Measurements from ENCODE around the gene MAPKAPK2. TPM values are rescaled to one million over a fixed set of nuclear protein-coding genes. Genes with fewer than 3 reads are reported as not detected.

The MAPKAPK2 gene
- total RNA-seq, 1 donor from 2014 or later, result 56.3 TPM

GRCh38 chr1:206678490-206678889 lies 6.2 kb upstream of the MAPKAPK2 start:
- DNase-seq (ENCODE audit: low spot score) (no peak), ATAC-seq (no peak)
- intact Hi-C loops (cut with DNase I), result no loop called here

GRCh38 chr1:206679738-206680211 lies 4.9 kb upstream of the MAPKAPK2 start:
- ATAC-seq (no peak), DNase-seq (ENCODE audit: low spot score) (no peak)
- intact Hi-C loops (cut with DNase I), result no loop called here

- ATAC-seq (no peak), DNase-seq (ENCODE audit: low spot score) (no peak)
- intact Hi-C loops (cut with DNase I), result no loop called here
Measured at GRCh38 chr1:206680279-206680678, 4.4 kb upstream of the MAPKAPK2 start.

GRCh38 chr1:206681359-206681758 lies 3.3 kb upstream of the MAPKAPK2 start:
- no peak for DNase-seq (ENCODE audit: low spot score)
- ATAC-seq, result no peak
- intact Hi-C loops (cut with DNase I), result no loop called here

GRCh38 chr1:206682111-206682510 lies 2.6 kb upstream of the MAPKAPK2 start:
- ATAC-seq (no peak), DNase-seq (ENCODE audit: low spot score) (no peak)
- intact Hi-C loops (cut with DNase I), result no loop called here

- ATAC-seq (no peak), DNase-seq (ENCODE audit: low spot score) (no peak)
- intact Hi-C loops (cut with DNase I), result no loop called here
Measured at GRCh38 chr1:206683313-206683712, 1.4 kb upstream of the MAPKAPK2 start.

- intact Hi-C loops (cut with DNase I), result no loop called here
- DNase-seq (ENCODE audit: low spot score), result no peak
- no peak for ATAC-seq
Measured at GRCh38 chr1:206684003-206684402, 702 bp upstream of the MAPKAPK2 start.

GRCh38 chr1:206685334-206685768 lies 646 bp downstream of the MAPKAPK2 start:
- intact Hi-C loops (cut with DNase I), result no loop called here
- DNase-seq (ENCODE audit: low spot score) (peak; percentile 72), ATAC-seq (peak; percentile 63)

- DNase-seq (ENCODE audit: low spot score), result peak; percentile 68
- peak; percentile 69 for ATAC-seq
- intact Hi-C loops (cut with DNase I), result no loop called here
Measured at GRCh38 chr1:206685769-206686477, 1.2 kb downstream of the MAPKAPK2 start.

GRCh38 chr1:206686478-206687249 lies 2.0 kb downstream of the MAPKAPK2 start:
- intact Hi-C loops (cut with DNase I), result no loop called here
- ATAC-seq, result no peak
- DNase-seq (ENCODE audit: low spot score), result no peak

- intact Hi-C loops (cut with DNase I), result no loop called here
- ATAC-seq (no peak), DNase-seq (ENCODE audit: low spot score) (no peak)
Measured at GRCh38 chr1:206687251-206687914, 2.7 kb downstream of the MAPKAPK2 start.

- intact Hi-C loops (cut with DNase I), result no loop called here
- no peak for ATAC-seq
- no peak for DNase-seq (ENCODE audit: low spot score)
Measured at GRCh38 chr1:206687915-206688442, 3.3 kb downstream of the MAPKAPK2 start.

GRCh38 chr1:206690516-206690915 lies 5.8 kb downstream of the MAPKAPK2 start:
- ATAC-seq (no peak), DNase-seq (ENCODE audit: low spot score) (no peak)

GRCh38 chr1:206691604-206692003 lies 6.9 kb downstream of the MAPKAPK2 start:
- no peak for DNase-seq (ENCODE audit: low spot score)
- ATAC-seq, result no peak
- intact Hi-C loops (cut with DNase I), result no loop called here

More at GRCh38 chr1:206690516-206690915, 5.8 kb downstream of the MAPKAPK2 start:
- intact Hi-C loops (cut with DNase I), result no loop called here

GRCh38 chr1:206693029-206693428 lies 8.3 kb downstream of the MAPKAPK2 start:
- intact Hi-C loops (cut with DNase I), result no loop called here
- ATAC-seq, result peak; percentile 64
- no peak for DNase-seq (ENCODE audit: low spot score)

GRCh38 chr1:206693592-206693991 lies 8.9 kb downstream of the MAPKAPK2 start:
- ATAC-seq (peak; percentile 63), DNase-seq (ENCODE audit: low spot score) (no peak)
- intact Hi-C loops (cut with DNase I), result no loop called here

- ATAC-seq, result no peak
- no peak for DNase-seq (ENCODE audit: low spot score)
- intact Hi-C loops (cut with DNase I), result no loop called here
Measured at GRCh38 chr1:206694171-206695124, 9.7 kb downstream of the MAPKAPK2 start.

GRCh38 chr1:206695733-206696132 lies 11.0 kb downstream of the MAPKAPK2 start:
- ATAC-seq, result no peak

More at GRCh38 chr1:206695733-206696132, 11.0 kb downstream of the MAPKAPK2 start:
- no peak for DNase-seq (ENCODE audit: low spot score)
- intact Hi-C loops (cut with DNase I), result no loop called here
